Measurements from ENCODE around the gene CUTA. TPM values are rescaled to one million over a fixed set of nuclear protein-coding genes. Genes with fewer than 3 reads are reported as not detected.

CUTA gene
- total and polyA plus RNA-seq, 5 donors from 2014 or later, result 202 to 529 (median 476) TPM

DNA sequence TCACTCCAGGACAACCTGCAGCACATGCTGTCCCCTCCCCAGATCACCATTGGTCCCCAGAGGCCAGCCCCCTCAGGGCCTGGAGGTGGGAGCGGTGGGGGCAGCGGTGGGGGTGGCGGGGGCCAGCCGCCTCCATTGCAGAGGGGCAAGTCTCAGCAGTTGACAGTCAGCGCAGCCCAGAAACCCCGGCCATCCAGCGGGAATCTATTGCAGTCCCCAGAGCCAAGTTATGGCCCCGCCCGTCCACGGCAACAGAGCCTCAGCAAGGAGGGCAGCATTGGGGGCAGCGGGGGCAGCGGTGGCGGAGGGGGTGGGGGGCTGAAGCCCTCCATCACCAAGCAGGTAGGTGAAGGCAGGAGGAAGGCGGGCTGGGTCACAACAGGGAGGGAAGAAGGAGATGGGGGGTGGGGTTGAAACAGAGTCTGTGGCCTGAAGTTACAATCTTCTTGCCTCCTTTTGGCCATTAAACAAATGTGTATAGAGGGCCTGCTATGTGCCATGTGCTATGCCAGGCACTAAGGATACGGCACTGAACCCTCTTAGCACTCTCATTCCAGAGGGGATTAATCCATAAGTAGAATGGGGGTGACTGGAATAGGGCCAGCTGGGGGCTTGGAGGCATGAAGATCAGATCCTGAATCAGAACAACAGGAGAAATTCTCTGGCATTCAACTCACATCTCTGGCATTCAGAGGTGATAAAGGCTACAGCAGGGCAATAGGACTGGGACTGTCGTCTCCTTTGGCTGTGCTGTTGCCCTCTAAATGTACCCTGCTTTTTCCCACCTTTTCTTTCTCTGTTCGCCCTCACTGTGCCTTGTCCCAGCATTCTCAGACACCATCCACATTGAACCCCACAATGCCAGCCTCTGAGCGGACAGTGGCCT is 26.0 kb upstream of the CUTA start:
- Histone ChIP-seq H3K27ac (ENCODE audit: insufficient read depth, low read length, poor library complexity, severe bottlenecking) (no peak overlapping the region), H3K4me3 (ENCODE audit: low read depth, low read length) (no peak overlapping the region), H3K36me3 (ENCODE audit: control insufficient read depth, insufficient read depth, low read length) (peaks cover 43% of the 10 kb centered on the region), H3K9me3 (ENCODE audit: control insufficient read depth in 2 of 2, low read length in 2 of 2) (no peaks in the 10 kb centered on the region), H3K4me1 (ENCODE audit: control insufficient read depth, insufficient read depth, low read length, poor library complexity, severe bottlenecking) (no peaks in the 10 kb centered on the region), H3K27me3 (ENCODE audit: control insufficient read depth, insufficient read depth, low read length) (no peaks in the 10 kb centered on the region)
- DNase-seq, result no peak
- peak overlapping the region in 1 of 3 donors; percentile 33 for H3K27ac Mint-ChIP-seq
- no peaks in the 10 kb centered on the region for H3K27me3 Mint-ChIP-seq
- no peak for ATAC-seq (ENCODE audit: low read depth in 2 of 2)
- peaks cover 40% of the 10 kb centered on the region for H3K36me3 Mint-ChIP-seq
- no peak overlapping the region for H3K4me3 Mint-ChIP-seq
- H3K4me1 Mint-ChIP-seq, result peaks cover 4 to 10% (median 7%) of the 10 kb centered on the region in 4 donors
- no peaks in the 10 kb centered on the region for H3K9me3 Mint-ChIP-seq

DNA sequence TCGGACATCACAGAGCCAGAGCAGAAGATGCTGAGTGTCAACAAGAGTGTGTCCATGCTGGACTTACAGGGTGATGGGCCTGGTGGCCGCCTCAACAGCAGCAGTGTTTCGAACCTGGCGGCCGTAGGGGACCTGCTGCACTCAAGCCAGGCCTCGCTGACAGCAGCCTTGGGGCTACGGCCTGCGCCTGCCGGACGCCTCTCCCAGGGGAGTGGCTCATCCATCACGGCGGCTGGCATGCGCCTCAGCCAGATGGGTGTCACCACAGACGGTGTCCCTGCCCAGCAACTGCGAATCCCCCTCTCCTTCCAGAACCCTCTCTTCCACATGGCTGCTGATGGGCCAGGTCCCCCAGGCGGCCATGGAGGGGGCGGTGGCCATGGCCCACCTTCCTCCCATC is 25.1 kb upstream of the CUTA start:
- no peak for DNase-seq
- Histone ChIP-seq H3K36me3 (ENCODE audit: control insufficient read depth, insufficient read depth, low read length) (peaks cover 47% of the 10 kb centered on the region), H3K4me3 (ENCODE audit: low read depth, low read length) (no peak overlapping the region), H3K27me3 (ENCODE audit: control insufficient read depth, insufficient read depth, low read length) (no peaks in the 10 kb centered on the region), H3K27ac (ENCODE audit: insufficient read depth, low read length, poor library complexity, severe bottlenecking) (no peak overlapping the region), H3K4me1 (ENCODE audit: control insufficient read depth, insufficient read depth, low read length, poor library complexity, severe bottlenecking) (no peaks in the 10 kb centered on the region), H3K9me3 (ENCODE audit: control insufficient read depth in 2 of 2, low read length in 2 of 2) (no peaks in the 10 kb centered on the region)
- Mint-ChIP-seq H3K9me3 (no peaks in the 10 kb centered on the region), H3K4me1 (peaks cover 4 to 11% (median 5%) of the 10 kb centered on the region in 4 donors), H3K27ac (no peak overlapping the region), H3K27me3 (no peaks in the 10 kb centered on the region), H3K4me3 (no peak overlapping the region), H3K36me3 (peaks cover 39% of the 10 kb centered on the region)
- no peak for ATAC-seq (ENCODE audit: low read depth in 2 of 2)

DNA sequence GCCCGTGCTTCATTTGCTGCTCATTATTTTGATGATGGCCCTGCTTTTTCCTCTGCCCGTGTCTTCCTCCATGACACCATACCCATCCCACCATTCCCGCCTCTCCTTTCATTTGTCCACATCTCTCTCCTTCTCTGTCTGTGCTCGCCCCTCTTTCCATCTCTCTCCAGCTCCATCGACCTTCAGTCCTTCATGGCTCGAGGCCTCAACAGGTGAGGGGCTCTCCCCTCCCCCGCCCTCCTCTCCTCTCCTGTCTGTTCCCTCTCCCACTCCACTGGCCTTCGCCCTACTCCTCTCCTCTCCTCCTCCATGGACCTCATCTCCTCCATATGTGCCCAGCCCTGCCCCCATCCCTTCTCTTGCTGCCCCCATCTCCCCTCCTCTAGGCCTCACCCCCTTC is 24.4 kb upstream of the CUTA start:
- no peak overlapping the region for H3K27ac ChIP-seq (ENCODE audit: insufficient read depth, low read length, poor library complexity, severe bottlenecking)
- peaks cover 46% of the 10 kb centered on the region for H3K36me3 ChIP-seq (ENCODE audit: control insufficient read depth, insufficient read depth, low read length)
- H3K36me3 Mint-ChIP-seq, result peaks cover 39% of the 10 kb centered on the region
- no peaks in the 10 kb centered on the region for H3K9me3 ChIP-seq (ENCODE audit: control insufficient read depth in 2 of 2, low read length in 2 of 2)
- H3K4me1 Mint-ChIP-seq, result peaks cover 3 to 11% (median 4%) of the 10 kb centered on the region in 4 donors
- no peaks in the 10 kb centered on the region for H3K4me1 ChIP-seq (ENCODE audit: control insufficient read depth, insufficient read depth, low read length, poor library complexity, severe bottlenecking)
- no peak overlapping the region for H3K4me3 ChIP-seq (ENCODE audit: low read depth, low read length)
- no peaks in the 10 kb centered on the region for H3K27me3 Mint-ChIP-seq
- no peaks in the 10 kb centered on the region for H3K27me3 ChIP-seq (ENCODE audit: control insufficient read depth, insufficient read depth, low read length)
- peak overlapping the region in 2 of 3 donors; percentile 67 to 79 for H3K27ac Mint-ChIP-seq
- no peaks in the 10 kb centered on the region for H3K9me3 Mint-ChIP-seq
- H3K4me3 Mint-ChIP-seq, result no peak overlapping the region
- DNase-seq, result no peak
- no peak for ATAC-seq (ENCODE audit: low read depth in 2 of 2)

DNA sequence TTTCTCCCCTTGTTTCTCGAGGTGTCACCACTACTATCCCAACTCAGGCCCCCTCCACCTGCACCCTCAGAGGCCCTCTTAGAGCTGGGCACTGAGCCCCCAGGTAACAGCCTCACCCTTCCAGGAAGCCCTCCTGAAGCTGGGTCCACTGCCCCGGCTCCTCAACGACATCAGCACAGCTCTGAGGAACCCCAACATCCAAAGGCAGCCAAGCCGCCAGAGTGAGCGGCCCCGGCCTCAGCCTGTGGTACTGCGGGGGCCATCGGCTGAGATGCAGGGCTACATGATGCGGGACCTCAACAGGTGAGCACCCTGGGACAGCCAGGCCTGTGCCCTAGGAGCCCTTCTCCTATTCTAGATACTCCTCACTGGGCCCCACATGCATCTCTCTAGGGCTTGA is 23.6 kb upstream of the CUTA start:
- no peaks in the 10 kb centered on the region for H3K27me3 ChIP-seq (ENCODE audit: control insufficient read depth, insufficient read depth, low read length)
- no peak overlapping the region for H3K27ac ChIP-seq (ENCODE audit: insufficient read depth, low read length, poor library complexity, severe bottlenecking)
- no peaks in the 10 kb centered on the region for H3K9me3 ChIP-seq (ENCODE audit: control insufficient read depth in 2 of 2, low read length in 2 of 2)
- H3K27me3 Mint-ChIP-seq, result no peaks in the 10 kb centered on the region
- H3K4me1 Mint-ChIP-seq, result peaks cover 3 to 11% (median 4%) of the 10 kb centered on the region in 4 donors
- H3K4me3 ChIP-seq (ENCODE audit: low read depth, low read length), result no peak overlapping the region
- no peak for DNase-seq
- H3K9me3 Mint-ChIP-seq, result no peaks in the 10 kb centered on the region
- no peak for ATAC-seq (ENCODE audit: low read depth in 2 of 2)
- H3K36me3 ChIP-seq (ENCODE audit: control insufficient read depth, insufficient read depth, low read length), result peaks cover 49% of the 10 kb centered on the region
- peaks cover 44% of the 10 kb centered on the region for H3K36me3 Mint-ChIP-seq
- peak overlapping the region in 2 of 3 donors; percentile 6 to 67 for H3K27ac Mint-ChIP-seq
- H3K4me3 Mint-ChIP-seq, result no peak overlapping the region
- no peaks in the 10 kb centered on the region for H3K4me1 ChIP-seq (ENCODE audit: control insufficient read depth, insufficient read depth, low read length, poor library complexity, severe bottlenecking)

DNA sequence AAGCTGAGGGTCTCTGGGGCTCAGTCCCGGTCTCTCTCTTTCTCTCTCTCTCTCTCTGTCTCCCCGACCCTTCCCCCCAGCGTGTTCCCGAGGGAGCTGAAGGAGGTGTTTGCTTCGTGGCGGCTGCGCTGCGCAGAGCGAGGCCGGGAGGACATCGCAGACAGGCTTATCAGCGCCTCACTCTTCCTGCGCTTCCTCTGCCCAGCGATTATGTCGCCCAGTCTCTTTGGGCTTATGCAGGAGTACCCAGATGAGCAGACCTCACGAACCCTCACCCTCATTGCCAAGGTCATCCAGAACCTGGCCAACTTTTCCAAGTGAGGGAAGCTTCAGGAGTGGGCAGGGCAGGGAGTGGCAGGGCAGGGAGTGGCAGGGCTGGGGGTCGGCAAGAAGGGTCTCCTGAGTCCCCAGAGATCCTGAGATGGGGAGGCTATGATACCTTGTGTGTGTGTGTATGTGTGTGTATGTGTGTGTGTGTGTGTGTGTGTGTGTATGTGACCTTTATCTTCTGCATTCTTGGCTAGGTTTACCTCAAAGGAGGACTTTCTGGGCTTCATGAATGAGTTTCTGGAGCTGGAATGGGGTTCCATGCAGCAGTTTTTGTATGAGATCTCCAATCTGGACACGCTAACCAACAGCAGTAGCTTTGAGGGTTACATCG is 22.9 kb upstream of the CUTA start:
- Histone ChIP-seq H3K4me1 (ENCODE audit: control insufficient read depth, insufficient read depth, low read length, poor library complexity, severe bottlenecking) (no peaks in the 10 kb centered on the region), H3K9me3 (ENCODE audit: control insufficient read depth in 2 of 2, low read length in 2 of 2) (no peaks in the 10 kb centered on the region), H3K36me3 (ENCODE audit: control insufficient read depth, insufficient read depth, low read length) (peaks cover 54% of the 10 kb centered on the region), H3K27me3 (ENCODE audit: control insufficient read depth, insufficient read depth, low read length) (no peaks in the 10 kb centered on the region), H3K4me3 (ENCODE audit: low read depth, low read length) (no peak overlapping the region), H3K27ac (ENCODE audit: insufficient read depth, low read length, poor library complexity, severe bottlenecking) (no peak overlapping the region)
- H3K36me3 Mint-ChIP-seq, result peaks cover 45% of the 10 kb centered on the region
- H3K27ac Mint-ChIP-seq, result no peak overlapping the region
- no peak overlapping the region for H3K4me3 Mint-ChIP-seq
- H3K9me3 Mint-ChIP-seq, result no peaks in the 10 kb centered on the region
- ATAC-seq (ENCODE audit: low read depth in 2 of 2) (no peak), DNase-seq (no peak)
- H3K4me1 Mint-ChIP-seq, result peaks cover 3 to 11% (median 4%) of the 10 kb centered on the region in 4 donors
- H3K27me3 Mint-ChIP-seq, result no peaks in the 10 kb centered on the region

DNA sequence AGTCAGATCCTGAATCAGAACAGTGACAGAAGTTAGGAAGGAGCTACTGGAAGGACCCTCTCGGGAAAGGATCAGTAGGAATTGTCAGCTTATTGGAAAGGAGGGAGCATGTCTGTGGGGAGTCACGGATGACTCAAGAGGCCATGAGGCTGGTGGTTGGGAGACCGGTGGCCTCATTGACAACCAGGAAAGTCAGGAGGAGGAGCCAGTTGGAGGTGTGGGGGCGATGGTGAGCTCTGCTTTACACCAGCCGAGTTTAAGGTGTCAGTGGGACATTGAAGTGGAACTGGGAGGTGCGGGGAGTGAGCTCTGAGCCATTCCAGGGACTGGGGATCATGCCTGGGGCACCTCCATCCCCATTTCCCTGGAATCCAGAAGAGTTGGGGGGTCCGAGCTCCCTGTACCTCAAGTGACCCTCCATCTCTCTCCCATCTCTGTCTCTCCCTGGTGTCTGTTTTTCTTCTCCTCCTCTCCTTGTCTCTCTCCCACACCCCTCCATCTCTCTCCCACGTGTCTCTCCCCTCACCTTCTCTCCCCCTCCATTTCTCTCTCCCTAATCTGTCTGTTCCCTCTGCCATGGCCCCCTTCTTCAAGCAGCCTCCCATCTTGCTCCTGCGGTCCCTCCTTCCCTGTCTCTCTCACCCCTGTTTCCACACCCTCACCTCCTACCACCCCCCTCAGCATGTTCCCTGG is 22.2 kb upstream of the CUTA start:
- peaks cover 52% of the 10 kb centered on the region for H3K36me3 Mint-ChIP-seq
- H3K27ac Mint-ChIP-seq, result peak overlapping the region in 2 of 3 donors; percentile 71 to 80
- no peak for DNase-seq

DNA sequence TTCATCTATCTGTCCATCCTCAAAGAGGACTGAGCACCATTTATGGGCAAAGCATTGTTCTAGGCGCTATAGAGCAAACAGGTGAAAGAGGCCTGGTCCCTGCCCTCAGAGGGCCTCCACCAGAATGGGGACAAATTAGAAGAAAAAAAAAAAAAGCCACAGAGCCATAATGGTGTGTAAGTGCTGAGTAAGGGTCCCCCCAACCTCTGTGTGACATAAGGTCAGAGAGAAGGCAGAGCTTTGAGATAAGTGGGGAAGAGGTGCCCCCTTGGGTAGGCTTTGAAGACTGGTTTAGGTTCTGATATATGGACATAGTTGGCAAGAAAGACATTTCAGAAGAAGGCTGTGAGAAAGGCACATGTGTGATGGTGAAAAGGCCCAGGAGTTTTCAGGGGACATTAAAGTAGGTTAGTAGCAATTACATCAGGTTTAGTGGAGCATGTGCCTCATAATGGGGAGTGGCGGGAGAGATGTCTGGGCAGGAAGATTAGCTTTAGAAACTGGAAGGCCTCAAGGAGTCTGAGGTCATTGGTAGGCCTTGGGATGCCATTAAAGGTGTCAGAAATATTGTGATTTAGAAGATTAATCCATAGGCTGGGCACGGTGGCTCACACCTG is 21.2 kb upstream of the CUTA start:
- Histone ChIP-seq H3K27me3 (ENCODE audit: control insufficient read depth, insufficient read depth, low read length) (no peaks in the 10 kb centered on the region), H3K27ac (ENCODE audit: insufficient read depth, low read length, poor library complexity, severe bottlenecking) (no peak overlapping the region), H3K9me3 (ENCODE audit: control insufficient read depth in 2 of 2, low read length in 2 of 2) (no peaks in the 10 kb centered on the region), H3K4me3 (ENCODE audit: low read depth, low read length) (no peak overlapping the region), H3K4me1 (ENCODE audit: control insufficient read depth, insufficient read depth, low read length, poor library complexity, severe bottlenecking) (no peaks in the 10 kb centered on the region), H3K36me3 (ENCODE audit: control insufficient read depth, insufficient read depth, low read length) (peaks cover 62% of the 10 kb centered on the region)
- no peak for DNase-seq
- no peaks in the 10 kb centered on the region for H3K9me3 Mint-ChIP-seq
- H3K4me3 Mint-ChIP-seq, result peak overlapping the region in 1 of 4 donors; percentile 49
- ATAC-seq (ENCODE audit: low read depth in 2 of 2), result no peak
- H3K27ac Mint-ChIP-seq, result peak overlapping the region in 2 of 3 donors; percentile 21 to 71
- peaks cover 44% of the 10 kb centered on the region for H3K36me3 Mint-ChIP-seq
- H3K4me1 Mint-ChIP-seq, result peaks cover 3 to 8% (median 6%) of the 10 kb centered on the region in 4 donors
- H3K27me3 Mint-ChIP-seq, result no peaks in the 10 kb centered on the region

More for the DNA sequence above, 22.2 kb upstream of the CUTA start:
- no peak overlapping the region for H3K4me3 Mint-ChIP-seq
- Histone ChIP-seq H3K36me3 (ENCODE audit: control insufficient read depth, insufficient read depth, low read length) (peaks cover 60% of the 10 kb centered on the region), H3K4me3 (ENCODE audit: low read depth, low read length) (no peak overlapping the region), H3K27ac (ENCODE audit: insufficient read depth, low read length, poor library complexity, severe bottlenecking) (no peak overlapping the region), H3K4me1 (ENCODE audit: control insufficient read depth, insufficient read depth, low read length, poor library complexity, severe bottlenecking) (no peaks in the 10 kb centered on the region), H3K9me3 (ENCODE audit: control insufficient read depth in 2 of 2, low read length in 2 of 2) (no peaks in the 10 kb centered on the region), H3K27me3 (ENCODE audit: control insufficient read depth, insufficient read depth, low read length) (no peaks in the 10 kb centered on the region)
- H3K4me1 Mint-ChIP-seq, result peaks cover 3 to 10% (median 6%) of the 10 kb centered on the region in 4 donors
- ATAC-seq (ENCODE audit: low read depth in 2 of 2), result no peak
- no peaks in the 10 kb centered on the region for H3K27me3 Mint-ChIP-seq
- no peaks in the 10 kb centered on the region for H3K9me3 Mint-ChIP-seq

Measured in CD4-positive, CD25-positive, alpha-beta regulatory T cell (primary cell).